NCI-H510A (cell line): ENCODE measurements around the gene KRTAP12-4.
"Not testable (repeated sequence)": the region's sequence is repeated elsewhere in the genome, so short reads cannot be mapped to it uniquely, and the experiment has no call there.

Source experiments
- DNase-seq: peaks from one replicate; lab custom pipeline; 2025; lab: John Stamatoyannopoulos, UW

KRTAP12-4 gene

DNA sequence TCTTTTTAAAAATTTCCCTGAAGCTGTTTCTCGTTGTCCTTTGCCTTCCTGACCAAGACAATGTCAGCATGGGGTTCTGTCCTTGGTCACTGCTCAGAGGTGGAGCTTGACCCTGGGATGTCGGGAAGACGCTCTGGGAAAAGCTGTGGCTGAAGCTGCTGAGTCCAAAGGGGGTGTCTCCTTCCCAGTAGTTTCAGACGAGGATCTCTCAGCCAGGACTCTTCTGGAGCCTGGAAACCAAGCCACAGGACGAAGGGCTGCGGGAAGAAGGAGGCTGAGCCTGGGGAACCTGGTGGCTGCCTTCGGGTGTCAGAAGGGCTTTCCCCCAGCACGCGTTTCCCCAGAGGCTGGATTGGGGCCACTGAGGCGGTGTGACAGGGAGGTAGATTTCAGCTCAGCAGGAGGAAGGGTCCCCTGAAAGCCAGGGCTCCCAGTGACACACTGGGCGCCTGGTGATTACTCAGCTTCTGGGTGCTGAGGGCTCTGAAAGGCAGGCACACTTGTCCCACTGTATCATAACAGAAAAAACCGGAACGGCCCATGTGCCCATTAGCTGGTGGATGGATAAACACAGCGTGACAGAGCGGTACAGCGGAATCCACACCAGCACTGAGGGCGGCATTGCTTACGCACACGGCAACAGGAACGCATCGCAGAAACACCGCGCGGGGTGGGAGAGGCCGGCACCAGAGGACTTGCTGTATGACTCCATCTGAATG, 32.5 kb upstream of the KRTAP12-4 start:
- DNase-seq = no peak

DNA sequence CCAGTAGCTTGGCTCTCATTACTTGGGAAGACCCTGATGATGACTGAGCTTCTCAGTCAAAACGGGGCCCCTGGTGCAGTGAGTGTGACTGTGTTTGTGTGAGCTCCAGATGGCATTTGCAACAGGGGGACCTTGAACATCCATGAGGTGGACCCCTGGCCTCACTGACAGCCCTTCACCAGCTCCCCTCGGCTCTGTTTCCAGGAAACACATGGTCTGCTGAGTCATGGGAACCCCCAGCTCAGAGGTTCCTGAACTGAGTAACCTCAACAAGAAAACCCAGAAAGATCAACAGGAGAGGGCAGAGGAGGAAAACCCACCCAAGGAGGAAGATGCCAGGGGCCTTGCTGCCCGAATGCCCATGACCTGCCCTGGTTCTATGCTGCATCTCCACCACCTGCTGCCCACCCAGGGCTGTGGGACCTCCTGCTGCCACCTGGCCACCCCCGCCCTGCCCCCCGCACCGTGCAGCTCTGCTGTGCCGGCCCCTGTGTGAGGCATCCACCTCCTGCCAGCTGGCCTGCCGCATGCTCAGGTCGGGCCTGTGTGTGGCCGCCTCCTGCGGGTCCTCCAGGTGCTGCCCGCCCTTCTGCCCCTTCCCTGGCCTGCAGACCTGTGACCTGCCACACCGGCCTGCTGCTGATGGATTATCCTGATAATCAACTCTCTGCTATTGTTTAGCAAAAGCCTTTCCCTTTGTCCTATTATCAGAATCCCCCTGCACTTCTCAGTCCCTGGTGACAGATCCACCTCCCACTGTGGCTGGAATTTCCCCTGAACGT, 31.7 kb upstream of the KRTAP12-4 start:
- DNase-seq = no peak

DNA sequence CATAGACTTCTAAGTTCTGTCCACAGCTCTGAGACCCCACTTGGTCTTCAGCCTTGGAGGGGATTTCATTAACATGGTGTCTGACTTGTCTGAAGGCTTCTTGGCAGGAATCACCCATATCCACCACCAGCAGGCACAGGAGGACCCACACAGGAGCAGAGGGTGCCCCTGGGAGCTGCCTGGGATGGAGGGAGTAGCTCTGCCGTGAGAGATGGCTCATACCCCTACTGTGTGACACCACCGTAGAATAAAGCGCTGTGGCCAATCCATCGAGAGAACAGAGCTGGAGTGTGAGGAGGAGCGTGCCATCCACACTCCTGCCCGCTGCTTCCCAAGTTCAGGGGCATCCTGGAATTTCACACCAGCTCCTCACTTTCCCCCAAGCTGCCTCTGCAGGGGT, 30.6 kb upstream of the KRTAP12-4 start:
- DNase-seq = not testable (repeated sequence)

DNA sequence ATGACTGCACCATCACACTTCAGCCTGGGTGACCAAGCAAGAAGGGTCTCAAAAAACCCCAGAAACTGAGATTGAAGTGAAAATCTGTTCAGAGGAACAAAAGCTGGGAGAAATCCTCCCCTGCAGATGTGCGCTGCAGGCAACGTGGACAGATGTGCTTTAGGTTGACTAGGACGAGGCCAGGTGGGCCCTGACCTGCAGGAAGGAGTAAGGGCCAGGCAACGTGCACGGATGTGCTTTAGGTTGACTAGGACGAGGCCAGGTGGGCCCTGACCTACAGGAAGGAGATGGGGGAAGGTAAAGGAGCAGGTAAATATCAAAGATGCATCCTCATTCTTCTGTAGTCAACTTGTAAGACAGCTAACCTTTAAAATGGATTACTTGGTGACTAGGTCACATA, 30.0 kb upstream of the KRTAP12-4 start:
- DNase-seq = no peak

DNA sequence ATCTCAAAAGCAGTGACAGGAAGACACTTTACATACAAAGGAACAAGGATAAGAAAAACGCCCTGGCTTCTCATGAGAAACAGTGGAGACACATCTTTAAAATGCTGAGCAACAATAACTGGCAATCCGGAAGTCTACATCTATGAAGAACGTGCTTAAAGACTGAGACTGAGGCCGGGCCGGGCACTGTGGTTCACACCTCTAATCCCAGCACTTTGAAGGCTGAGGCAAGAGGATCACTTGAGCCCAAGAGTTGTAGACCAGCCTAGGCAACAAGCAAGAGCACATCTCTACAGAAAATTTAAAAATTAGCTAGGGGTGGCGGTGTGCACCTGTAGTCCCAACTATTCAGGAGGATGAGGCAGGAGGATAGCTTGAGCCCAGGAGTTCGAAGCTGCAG, 29.6 kb upstream of the KRTAP12-4 start:
- DNase-seq = no peak

DNA sequence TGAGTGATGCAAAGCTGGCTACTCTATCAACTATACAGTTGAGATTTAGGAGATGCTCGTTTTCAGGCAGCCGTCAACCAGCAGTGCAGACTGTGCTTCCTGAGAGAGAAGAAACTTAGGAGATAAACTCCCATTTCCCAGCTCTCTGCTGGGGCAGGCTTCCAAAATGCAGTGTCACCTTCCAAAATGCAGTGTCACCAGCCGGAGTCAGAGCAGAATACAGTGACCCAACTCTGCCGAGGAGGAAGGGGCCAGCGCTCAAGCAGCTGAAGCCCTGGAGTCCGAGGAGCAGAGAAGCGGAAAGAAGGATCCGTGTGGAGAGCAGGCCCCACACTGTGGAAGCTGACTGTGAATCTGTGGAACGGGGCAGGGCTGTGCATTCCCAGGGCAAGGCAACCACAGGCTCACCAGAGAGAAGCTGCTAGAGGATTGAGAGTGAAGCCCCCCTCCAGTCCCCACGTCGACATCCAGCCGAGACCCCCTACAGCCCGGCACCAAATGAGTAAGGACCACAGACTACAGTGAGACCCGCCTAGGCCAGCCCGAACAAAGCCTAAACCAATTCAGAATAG, 28.2 kb upstream of the KRTAP12-4 start:
- DNase-seq = no peak

DNA sequence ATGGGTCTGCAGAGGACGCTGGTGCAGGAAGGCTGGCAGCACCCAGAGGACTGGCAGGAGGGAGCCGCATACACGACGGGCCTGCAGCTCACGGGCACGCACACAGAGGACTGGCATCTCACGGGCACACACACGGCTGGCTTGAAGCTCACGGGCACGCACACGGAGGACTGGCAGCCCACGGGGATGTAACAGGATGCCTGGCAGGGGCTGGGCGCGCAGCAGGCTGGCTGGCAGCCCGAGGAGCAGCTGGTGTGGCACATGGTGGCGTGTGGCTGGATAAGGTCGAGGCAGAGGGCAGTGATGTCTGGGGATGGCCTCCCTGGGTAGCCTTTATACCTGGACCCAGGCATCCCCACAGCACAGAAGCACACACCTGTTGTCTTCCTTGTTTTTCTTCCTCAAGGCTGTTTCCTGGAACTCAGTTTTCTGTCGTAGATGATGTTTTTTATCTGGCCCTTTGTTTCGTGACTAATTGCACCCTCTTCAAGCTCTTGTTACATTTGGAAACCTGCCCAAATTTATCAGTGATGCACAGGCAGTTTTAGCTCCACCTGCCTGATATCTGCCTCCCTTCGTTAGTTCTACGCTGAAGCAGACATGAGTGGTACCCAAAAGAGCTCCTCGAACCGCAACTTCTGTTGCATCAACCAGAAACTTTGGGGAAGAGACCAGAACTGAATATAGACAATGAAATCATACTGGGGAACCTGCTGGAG, 27.6 kb upstream of the KRTAP12-4 start, which contains the start of gene KRTAP12-1:
KRTAP12-1 (minus strand) TSS at position 303 of the 719 bp plus-strand sequence; CDS start at position 263, 40 bp downstream.
- no peak for DNase-seq

DNA sequence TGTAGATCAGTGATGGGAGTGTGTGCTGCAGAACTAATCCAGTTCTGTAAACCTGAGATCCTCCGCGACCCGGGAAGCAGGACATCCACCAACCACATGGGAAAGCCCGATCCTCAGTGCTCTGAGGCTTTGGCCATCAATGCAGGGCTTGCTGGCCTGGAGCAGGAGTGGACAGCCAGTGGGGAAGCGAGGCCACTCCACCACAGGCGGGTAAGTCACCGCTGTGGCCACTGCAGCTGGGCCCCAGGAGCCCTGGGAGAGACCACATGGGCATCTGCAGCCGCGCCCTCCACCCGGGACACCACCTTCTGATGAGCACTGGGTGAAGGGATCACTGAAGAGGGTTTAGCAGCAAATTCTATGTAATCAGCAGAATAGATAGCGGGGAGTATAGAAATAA, 26.7 kb upstream of the KRTAP12-4 start:
- no peak for DNase-seq

DNA sequence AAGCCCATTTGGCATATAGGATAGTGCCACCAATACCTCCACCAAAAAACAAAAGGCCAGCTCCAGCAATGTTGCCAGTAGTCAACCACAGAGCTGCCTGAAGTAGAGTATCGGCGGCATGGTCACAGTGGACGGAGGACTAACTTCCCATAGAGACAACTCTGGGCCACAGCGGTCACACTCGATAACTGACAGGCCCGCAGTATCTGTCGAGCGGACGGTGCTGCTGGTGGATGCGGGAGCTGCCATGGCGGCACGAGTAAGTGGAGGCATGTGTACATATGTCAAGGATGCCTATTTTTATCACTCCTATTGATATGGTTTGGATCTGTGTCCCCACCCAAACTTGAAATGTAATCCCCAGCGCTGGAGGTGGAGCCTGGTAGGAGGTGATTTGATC, 23.4 kb upstream of the KRTAP12-4 start:
- no peak for DNase-seq

DNA sequence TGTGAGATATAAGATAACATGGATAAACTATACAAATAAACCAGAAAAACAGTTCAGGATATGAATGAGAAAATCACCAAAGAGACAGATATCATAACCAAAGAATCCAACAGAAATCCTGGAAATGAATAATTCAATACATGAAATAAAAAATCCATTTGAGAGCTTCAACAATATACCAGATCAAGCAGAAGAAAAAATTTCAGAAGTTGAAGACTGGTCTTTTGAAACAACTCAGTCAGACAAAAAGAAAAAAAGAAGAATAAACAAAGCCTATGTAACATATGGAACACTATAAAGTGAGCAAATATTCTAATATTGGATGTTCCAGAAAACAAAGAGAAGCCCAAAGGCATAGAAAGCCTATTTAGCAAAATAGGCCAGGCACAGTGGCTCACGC, 17.5 kb upstream of the KRTAP12-4 start:
- DNase-seq = no peak

DNA sequence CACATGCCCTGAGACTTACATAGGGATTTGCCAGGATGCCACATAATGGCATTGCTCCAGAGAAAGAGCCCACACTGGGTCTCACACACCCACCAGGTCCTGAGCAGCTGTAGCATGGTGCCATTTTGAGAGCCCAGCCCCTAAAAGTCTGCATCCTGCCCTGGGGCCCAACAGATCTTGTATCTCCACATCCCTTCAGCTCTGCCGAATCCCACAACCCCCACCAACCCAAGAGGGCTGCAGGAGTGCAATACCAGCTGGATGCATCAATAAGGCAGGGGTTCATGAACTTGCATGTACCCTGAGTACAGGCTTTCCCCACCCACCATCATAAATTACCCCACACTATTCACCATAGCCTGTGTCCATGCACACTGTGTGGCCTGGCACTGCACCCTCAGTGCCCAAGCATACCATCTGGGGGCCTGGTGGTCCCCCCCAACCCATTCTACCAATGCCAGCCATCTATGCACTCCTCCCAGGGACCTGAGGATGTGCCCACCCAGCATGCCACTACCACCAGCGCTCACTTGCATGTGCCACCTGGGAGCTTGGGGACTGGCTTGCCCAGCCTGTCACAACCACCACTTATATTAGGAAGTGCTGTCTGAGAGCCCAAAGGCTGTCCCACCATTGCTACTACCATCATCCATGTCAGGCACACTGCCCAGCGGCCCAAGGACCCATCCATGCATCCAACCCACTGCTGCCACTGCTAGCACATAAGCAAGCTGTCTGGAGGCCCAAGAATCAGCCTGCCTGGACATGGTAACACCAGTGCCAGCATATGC, 16.4 kb upstream of the KRTAP12-4 start:
- DNase-seq = no peak

DNA sequence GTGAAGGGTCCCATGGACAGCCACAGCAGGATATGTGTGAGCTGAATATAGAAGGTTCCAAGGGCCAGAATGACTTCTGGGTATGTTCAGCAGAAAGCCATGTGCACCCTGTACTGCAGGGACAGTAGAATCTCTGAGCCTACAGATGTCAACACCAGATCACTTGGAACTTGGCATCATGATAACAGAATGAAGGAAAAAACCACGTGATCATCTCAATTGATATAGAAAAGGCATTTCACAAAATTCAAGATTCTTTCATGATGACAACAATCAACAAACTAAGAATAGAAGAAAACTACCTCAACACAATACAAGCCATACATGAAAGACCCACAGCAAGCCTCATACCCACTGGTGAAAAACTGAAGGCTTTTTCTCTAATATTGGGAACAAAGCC, 13.2 kb upstream of the KRTAP12-4 start:
- DNase-seq = no peak

DNA sequence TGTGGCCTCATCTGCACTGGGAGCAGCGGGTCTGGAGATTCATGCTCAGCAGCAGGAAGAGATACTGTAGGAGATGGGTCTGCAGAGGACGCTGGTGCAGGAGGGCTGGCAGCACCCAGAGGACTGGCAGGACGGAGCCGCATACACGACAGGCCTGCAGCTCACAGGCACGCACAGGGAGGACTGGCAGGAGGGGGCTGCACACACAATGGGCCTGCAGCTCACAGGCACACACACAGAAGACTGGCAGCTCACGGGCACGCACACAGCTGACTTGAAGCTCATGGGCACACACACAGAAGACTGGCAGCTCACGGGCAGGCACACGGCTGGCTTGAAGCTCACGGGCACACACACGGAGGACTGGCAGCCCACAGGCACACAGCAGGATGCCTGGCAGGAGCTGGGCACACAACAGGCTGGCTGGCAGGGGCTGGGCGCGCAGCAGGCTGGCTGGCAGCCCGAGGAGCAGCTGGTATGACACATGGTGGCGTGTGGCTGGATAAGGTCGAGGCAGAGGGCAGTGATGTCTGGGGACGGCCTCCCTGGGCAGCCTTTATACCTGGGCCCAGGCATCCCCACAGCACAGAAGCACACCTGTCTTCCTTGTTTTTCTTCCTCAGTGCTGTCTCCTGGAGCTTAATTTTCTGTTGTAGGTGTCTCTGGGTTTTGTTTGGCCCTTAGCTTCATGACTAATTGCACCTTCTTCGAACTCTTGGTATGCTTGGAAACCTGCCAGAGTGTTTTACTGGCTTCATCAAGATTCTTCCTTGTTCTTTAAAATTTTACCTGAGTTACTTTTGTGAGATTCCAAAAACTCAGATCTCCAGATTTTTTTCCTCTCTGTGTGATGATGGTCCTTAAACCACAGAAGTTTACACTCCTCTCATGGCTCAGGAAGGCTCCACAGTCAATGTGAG, 12.2 kb upstream of the KRTAP12-4 start, which contains the start of gene KRTAP12-2:
KRTAP12-2 (minus strand) TSS at position 527 of the 920 bp plus-strand sequence; CDS start at position 486, 41 bp downstream.
- DNase-seq = no peak

DNA sequence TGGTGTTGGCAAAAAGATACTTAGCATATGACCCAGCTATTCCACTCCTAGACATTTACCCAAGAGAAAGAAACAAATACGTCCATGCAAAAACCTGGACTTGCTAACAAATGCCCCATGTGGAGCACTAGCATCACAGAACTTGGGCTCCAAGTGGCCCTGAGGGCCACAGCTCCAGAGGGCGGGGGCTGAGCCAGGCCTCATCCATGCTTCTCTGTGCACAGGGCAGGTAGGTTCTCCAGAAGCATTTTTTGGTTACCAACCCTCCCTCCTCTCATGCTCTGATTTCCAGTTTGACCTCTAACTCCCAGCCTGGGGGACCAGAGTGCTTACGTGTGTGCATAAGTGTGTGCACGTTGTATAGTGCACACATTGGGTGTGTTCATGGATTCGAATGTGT, 10.2 kb upstream of the KRTAP12-4 start:
- no peak for DNase-seq

DNA sequence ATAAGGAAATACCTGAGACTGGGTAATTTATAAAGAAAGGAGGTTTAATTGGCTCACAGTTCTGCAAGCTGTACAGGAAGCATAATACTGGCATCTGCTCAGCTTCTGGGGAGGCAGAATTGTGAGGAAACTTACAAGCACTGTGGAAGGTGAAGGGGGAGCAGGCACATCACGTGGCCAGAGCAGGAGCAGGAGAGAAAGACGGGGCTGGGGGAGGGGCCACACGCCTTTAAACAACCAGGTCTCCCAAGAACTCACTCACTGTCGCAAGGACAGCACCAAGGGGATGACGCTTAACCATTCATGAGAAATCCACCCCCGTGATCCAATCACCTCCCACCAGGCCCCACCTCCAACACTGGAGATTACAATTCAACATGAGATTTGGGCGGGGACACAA, 7.1 kb upstream of the KRTAP12-4 start:
- DNase-seq = not testable (repeated sequence)

DNA sequence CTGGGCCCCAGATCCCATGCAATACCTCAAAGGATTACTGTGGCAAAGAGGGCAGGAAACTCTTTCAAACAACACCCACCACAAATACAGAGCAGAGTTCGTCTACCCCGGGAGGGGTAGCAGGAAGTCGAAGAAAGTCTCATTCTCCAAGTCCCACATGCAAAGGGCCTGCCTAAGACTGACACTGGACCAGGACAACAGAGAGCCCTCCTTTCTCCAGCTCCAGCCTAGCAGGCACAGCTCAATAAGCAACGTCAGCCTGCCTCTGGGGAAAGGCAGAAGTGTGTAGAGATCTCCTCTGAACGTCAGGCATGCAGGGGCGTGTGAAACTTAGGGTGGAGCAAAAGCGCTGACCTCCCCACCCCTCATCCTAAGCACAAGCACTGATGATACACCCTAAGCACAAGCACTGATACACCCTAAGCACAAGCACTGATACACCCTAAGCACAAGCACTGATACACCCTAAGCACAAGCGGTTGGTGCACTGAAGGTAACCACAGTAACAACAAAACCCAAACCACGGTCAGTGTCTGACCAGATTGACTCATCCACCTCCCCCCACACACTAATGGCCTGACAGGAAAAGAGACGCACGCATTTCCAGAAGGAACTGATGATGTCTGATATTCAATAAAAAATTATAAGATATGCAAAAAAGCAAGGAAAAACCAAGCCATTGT, 4.6 kb upstream of the KRTAP12-4 start:
- DNase-seq = no peak

DNA sequence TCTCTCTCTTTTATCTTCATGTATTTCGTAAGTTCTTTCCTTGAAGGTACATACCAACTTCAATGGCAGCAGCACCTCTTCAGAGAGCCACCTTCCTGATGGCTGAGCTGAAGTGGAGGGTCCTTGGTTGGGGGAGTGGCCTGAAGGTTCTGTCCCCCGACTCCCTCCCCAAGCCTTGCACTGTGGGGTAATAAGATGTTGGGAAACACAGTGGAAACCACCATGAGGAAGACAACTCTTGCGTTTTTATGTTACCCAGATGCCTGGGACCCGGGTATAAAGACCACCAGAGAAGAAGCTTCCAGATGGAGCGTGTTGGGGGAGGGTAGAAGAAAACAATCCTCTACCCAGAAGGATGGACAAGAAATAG, 4.1 kb upstream of the KRTAP12-4 start:
- DNase-seq = no peak

DNA sequence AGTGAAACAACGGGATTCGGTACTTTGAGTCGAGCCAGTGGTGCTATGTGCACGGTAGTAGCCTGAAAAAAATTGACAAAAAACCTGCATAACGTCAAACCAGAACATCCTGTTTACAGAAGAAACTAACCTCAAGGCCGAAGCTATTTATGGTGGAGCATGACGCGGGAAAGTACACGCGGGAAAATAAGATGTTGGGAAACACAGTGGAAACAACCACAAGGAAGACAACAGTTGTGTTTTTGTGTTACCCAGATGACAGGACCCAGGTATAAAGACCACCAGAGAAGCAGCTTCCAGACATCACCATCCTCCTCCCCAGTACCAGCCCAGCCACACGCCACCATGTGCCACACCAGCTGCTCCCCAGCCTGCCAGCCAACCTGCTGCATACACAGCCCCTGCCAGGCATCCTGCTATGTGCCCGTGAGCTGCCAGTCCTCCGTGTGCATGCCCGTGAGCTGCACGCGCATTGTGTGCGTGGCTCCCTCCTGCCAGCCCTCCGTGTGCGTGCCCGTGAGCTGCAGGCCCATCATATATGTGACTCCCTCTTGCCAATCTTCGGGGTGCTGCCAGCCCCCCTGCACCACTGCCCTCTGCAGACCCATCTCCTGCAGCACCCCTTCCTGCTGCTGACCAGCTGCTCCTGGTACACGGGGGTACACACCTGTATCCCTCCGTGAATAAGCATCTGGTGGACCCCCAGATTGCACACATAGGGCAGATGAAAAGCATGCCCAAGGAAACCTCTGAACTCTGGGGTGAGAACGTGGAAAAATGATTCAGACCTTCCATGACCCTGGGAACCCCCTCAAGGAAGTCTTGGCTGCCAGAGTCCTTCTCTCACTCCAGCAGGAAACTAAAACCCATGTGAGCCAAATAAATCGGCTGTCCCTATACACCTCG, 3.4 kb upstream of the KRTAP12-4 start, which contains the start of gene KRTAP12-3:
KRTAP12-3 (plus strand) TSS at position 298 of the 906 bp plus-strand sequence; CDS start at position 346, 48 bp downstream.
- DNase-seq = no peak

DNA sequence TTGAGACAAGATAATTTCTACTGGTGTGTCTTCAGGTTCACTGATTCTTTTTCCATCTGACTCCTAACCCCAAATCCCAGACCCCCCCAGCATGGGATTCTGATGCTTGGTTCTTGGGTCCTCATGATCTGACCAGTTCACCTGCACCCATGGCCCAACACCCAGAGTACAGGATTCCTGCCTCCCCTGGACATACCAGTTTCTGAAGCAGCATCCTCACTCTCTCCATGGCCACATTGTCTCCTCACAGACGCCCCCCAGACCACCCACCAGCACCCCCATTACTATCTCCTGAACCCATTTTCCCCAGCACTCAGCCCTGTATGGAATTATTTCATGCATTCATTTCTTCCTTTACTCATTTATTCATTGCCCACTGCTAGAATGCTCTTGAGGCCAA, 2.4 kb upstream of the KRTAP12-4 start:
- DNase-seq = no peak
